B cell (primary cell): Measurements from ENCODE around the gene CHAT.

ENCODE experiments used
- CTCF ChIP-seq: fragments of 200-600 bp; IDR thresholded peaks from one replicate; pipeline ENCODE4 v1.8.0; 2022; ENCODE audit warnings: antibody characterized with exemption, mild to moderate bottlenecking
- EZH2 ChIP-seq: IDR thresholded peaks from 2 replicates; pipeline ENCODE4 v1.6.1; 2012; ENCODE audit warnings: borderline replicate concordance, low read depth, mild to moderate bottlenecking, moderate library complexity, low read length; ENCODE audit not compliant: insufficient read depth, poor library complexity, severe bottlenecking

GRCh38 chr10:49575489-49576072, 38.3 kb upstream of the CHAT start:
- no peak for TF ChIP-seq CTCF
- no peak for TF ChIP-seq EZH2
